IgD-negative memory B cell (primary cell): ENCODE data around the gene ARPP21. TPM values are rescaled to one million over a fixed set of nuclear protein-coding genes. Genes with fewer than 3 reads are reported as not detected.
"Not testable (repeated sequence)": the region's sequence is repeated elsewhere in the genome, so short reads cannot be mapped to it uniquely, and the experiment has no call there.

ENCODE experiments used
- H3K27ac Mint-ChIP-seq, 3 donors: one replicate each; pipeline ENCODE4 v1.8.0; 2020 to 2022; ENCODE audit warnings: mild to moderate bottlenecking in 3 of 3, mixed read lengths in 3 of 3, moderate library complexity in 1 of 3
- H3K27me3 Mint-ChIP-seq: one replicate; pipeline ENCODE4 v1.8.0; 2021; ENCODE audit warnings: mixed read lengths
- H3K36me3 Mint-ChIP-seq: one replicate; pipeline ENCODE4 v1.8.0; 2020; ENCODE audit warnings: mild to moderate bottlenecking, mixed read lengths
- H3K4me1 Mint-ChIP-seq, 3 donors: one replicate each; pipeline ENCODE4 v1.8.0; 2020 to 2022; ENCODE audit warnings: mixed read lengths in 3 of 3, mild to moderate bottlenecking in 1 of 3
- H3K4me3 Mint-ChIP-seq, 4 donors: one replicate each; pipeline ENCODE4 v1.8.0; 2020 to 2022; ENCODE audit warnings: mild to moderate bottlenecking in 4 of 4, mixed read lengths in 4 of 4, moderate library complexity in 3 of 4
- H3K9me3 Mint-ChIP-seq, 3 donors: one replicate each; pipeline ENCODE4 v1.8.0; 2020 to 2021; ENCODE audit warnings: mixed read lengths in 3 of 3, mild to moderate bottlenecking in 1 of 3
- polyA plus RNA-seq: library from polyadenylated mRNA; unstranded; fragments of 300-500 nt; fragmentation: Illumina TruSeq; gene quantifications from one replicate; pipeline ENCODE4 v1.2.3, GENCODE V29; 2021

ARPP21 gene
- polyA plus RNA-seq, 1 donor from 2014 or later: not detected

DNA sequence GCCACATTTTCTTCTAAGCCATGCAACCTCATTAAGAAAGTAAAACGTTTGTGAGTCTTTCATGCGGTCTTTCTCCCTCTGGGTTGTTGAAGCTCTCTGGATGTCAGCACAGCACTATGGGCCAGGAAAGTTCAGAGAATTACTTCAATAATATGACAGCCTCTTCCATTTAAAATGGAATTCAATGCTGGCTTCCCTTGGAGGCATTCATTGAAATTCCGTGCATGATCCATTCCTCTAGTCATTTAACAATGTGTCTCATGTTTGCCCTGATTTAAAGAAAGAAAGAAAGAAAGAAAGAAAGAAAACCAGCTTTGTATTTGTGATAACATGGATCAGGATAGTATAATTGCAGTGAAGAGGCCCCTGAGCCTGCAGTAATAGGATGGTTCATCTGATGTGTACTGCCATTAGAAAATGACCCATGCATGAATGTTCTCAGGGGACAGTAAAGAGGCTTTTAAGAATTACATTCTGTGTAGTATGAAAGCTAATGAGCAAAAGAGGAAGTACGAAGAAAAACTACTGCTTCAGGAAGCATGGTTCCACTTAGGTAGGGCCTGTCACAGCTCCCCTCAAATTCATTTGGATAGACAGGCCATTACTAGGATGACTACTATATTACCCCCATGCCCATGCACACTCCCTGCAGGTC is 146.0 kb downstream of the ARPP21 start:
- no peak overlapping the region for H3K4me3 Mint-ChIP-seq

DNA sequence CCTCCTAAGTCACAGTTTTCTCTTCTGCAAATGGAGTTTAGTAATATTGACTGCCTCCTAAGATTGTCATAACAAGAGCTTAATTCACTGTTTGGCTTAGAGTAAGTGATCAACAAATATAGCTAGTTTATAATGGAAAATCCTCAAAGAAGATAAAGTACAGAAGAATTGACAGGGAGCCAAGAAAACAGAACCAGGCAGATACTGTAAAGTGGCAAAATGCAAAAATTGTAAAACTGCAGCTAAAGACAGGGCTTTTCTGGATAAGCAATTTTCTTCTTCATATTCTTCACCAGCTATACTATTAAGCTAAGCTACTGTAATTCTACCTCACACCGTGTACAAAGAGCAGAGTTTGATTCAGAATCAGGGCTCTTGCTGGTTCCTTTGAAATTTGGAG is 148.6 kb downstream of the ARPP21 start:
- Mint-ChIP-seq H3K9me3 (no peaks in the 10 kb centered on the region), H3K27ac (no peak overlapping the region), H3K27me3 (no peaks in the 10 kb centered on the region), H3K36me3 (no peaks in the 10 kb centered on the region), H3K4me1 (peaks cover 0 to 2% (median 0%) of the 10 kb centered on the region in 3 donors), H3K4me3 (no peak overlapping the region)

More for the DNA sequence above, 146.0 kb downstream of the ARPP21 start:
- H3K27me3 Mint-ChIP-seq: no peaks in the 10 kb centered on the region
- H3K4me1 Mint-ChIP-seq: peaks cover 0 to 2% (median 0%) of the 10 kb centered on the region in 3 donors
- H3K36me3 Mint-ChIP-seq: no peaks in the 10 kb centered on the region
- no peaks in the 10 kb centered on the region for H3K9me3 Mint-ChIP-seq
- H3K27ac Mint-ChIP-seq: no peak overlapping the region

DNA sequence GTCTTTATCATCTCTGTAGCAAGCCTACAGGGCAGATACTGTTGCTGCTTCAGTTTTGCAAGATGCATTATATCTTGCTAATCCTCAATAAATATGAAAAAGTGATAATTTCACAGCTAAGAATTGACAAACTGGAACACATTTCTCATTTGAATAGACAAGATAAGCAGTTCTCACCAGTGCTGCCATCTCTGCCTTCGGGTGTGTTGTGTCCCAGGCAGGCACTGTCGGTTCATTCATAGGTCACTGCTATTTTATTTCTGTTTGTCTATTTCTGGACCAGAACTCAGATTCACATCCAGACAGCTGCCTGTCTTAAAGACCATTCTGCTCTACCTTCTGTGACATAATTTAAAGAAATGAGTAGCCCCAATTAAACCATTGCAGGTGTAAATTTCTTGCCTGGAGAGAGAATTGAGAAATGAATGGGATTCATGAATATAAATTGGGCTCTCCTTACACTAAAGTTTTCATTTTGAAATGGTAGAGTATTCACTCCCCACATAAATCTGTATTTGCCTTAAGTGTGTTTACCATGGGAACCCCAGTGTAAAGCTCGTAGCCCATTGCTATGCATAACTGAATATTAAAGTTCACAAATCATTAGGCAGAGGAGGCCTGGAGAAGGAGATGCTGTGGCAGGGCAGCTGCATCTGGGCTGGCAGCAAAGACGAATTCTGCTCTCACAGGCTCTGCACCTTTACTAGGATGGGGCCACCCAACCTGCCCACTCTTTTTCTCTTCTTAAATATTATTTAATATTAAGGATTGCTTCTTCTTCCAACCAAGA is 149.9 kb downstream of the ARPP21 start:
- Mint-ChIP-seq H3K36me3 (no peaks in the 10 kb centered on the region), H3K4me3 (no peak overlapping the region), H3K9me3 (no peaks in the 10 kb centered on the region), H3K4me1 (peaks cover 0 to 2% (median 0%) of the 10 kb centered on the region in 3 donors), H3K27me3 (no peaks in the 10 kb centered on the region), H3K27ac (no peak overlapping the region)

DNA sequence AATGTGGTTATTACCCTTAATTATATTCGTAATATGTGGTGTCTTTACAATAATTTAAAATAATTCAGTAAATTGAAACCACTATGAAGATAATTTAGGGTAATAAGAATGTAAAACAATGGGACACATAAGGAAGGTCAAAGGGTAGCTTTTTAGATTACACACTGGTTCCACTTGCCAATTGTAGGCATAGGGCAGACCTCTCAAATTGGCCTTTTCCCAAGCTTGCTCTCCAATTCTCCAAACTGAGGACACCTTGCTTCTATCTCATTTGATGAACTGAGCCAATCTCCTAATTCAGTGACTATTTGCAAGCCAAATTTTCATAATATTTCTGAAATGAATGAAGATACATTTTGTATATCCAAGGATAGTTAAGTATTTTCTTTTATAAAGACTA is 151.4 kb downstream of the ARPP21 start:
- no peak overlapping the region for H3K4me3 Mint-ChIP-seq
- no peaks in the 10 kb centered on the region for H3K27me3 Mint-ChIP-seq
- no peaks in the 10 kb centered on the region for H3K4me1 Mint-ChIP-seq
- H3K36me3 Mint-ChIP-seq: no peaks in the 10 kb centered on the region
- no peaks in the 10 kb centered on the region for H3K9me3 Mint-ChIP-seq
- no peak overlapping the region for H3K27ac Mint-ChIP-seq

DNA sequence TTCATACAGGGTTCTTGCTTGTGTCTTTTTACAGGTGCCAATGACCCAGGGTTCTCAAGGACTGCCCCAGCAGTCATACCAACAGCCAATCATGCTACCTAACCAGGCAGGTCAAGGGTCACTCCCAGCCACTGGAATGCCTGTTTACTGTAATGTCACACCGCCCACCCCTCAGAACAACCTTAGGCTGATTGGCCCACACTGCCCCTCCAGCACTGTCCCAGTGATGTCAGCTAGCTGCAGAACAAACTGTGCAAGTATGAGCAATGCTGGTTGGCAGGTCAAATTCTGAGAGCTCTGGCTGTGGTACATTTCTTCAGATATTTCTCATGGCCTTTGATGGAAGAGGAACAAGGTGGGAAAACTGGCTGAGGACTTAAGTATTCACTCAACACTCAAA is 154.3 kb downstream of the ARPP21 start:
- H3K36me3 Mint-ChIP-seq: no peaks in the 10 kb centered on the region
- no peak overlapping the region for H3K4me3 Mint-ChIP-seq
- no peaks in the 10 kb centered on the region for H3K27me3 Mint-ChIP-seq
- H3K27ac Mint-ChIP-seq: no peak overlapping the region
- peaks cover 0 to 2% (median 0%) of the 10 kb centered on the region in 3 donors for H3K9me3 Mint-ChIP-seq
- no peaks in the 10 kb centered on the region for H3K4me1 Mint-ChIP-seq

GRCh38 chr3:35800960-35801459 is 161.7 kb downstream of the ARPP21 start:
- Mint-ChIP-seq H3K27me3 (no peaks in the 10 kb centered on the region), H3K9me3 (peaks cover 0 to 3% (median under 1%) of the 10 kb centered on the region in 3 donors), H3K4me1 (no peaks in the 10 kb centered on the region), H3K4me3 (no peak overlapping the region), H3K36me3 (no peaks in the 10 kb centered on the region), H3K27ac (no peak overlapping the region)

DNA sequence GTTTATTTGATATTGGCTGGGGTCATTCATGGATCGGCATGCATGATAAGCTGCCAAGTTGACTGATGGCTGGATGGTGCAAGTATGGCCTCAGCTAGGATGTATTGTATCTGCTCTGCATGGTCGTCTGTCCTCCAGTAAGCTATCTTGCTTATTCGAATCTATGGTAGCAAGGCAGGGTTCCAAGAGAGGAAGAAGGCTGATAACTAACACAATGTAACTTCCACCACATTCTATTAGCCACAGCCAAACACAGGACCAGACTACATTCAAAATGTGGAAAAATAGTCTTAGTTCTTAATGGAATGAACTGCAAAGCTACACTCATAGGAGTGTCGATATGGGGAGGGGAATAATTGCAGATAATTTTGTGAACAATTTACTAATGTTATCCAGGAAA is 175.2 kb downstream of the ARPP21 start:
- Mint-ChIP-seq H3K36me3 (no peaks in the 10 kb centered on the region), H3K27ac (no peak overlapping the region), H3K4me3 (no peak overlapping the region), H3K9me3 (peaks cover 0 to 6% (median 0%) of the 10 kb centered on the region in 3 donors), H3K4me1 (no peaks in the 10 kb centered on the region), H3K27me3 (no peaks in the 10 kb centered on the region)

DNA sequence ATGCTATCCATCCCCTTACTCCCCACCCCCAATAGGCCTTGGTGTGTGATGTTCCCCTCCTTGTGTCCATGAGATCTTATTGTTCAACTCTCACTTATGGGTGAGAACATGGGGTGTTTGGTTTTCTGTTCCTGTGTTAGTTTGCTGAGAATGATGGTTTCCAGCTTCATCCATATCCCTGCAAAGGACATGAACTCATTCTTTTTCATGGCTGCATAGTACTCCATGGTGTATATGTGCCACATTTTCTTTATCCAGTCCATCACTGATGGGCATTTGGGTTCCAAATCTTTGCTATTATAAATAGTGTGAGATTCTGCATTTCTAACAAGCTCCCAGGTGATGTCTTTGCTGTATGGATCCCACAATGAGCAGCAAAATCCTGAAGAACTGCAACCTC is 176.5 kb downstream of the ARPP21 start:
- not testable (repeated sequence) for H3K9me3 Mint-ChIP-seq, H3K36me3 Mint-ChIP-seq, H3K27me3 Mint-ChIP-seq, H3K4me3 Mint-ChIP-seq, H3K27ac Mint-ChIP-seq, H3K4me1 Mint-ChIP-seq

DNA sequence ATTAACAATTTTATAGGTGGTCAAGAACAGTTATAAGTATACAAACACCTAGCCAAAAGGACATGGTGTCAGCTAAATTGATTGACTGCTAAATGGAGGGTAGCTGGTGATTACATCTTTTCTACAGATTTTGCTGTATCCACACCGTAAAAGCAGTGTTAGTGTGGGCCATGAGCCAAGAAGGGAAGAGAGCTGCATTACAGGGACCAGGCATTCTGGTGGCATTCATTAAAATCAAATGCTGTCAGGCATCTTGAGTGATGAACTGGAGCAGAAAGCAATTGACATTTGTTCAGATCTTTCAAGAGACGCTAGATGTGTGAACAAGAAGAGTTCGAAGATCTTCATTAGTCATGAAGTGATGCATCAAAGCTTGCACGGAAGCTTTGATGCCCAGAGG is 177.9 kb downstream of the ARPP21 start:
- Mint-ChIP-seq H3K4me1 (no peaks in the 10 kb centered on the region), H3K4me3 (no peak overlapping the region), H3K36me3 (no peaks in the 10 kb centered on the region), H3K27ac (no peak overlapping the region), H3K27me3 (no peaks in the 10 kb centered on the region), H3K9me3 (peaks cover 0 to 6% (median 0%) of the 10 kb centered on the region in 3 donors)

GRCh38 chr3:35832140-35832571 is 192.8 kb downstream of the ARPP21 start:
- Mint-ChIP-seq H3K27ac (no peak overlapping the region), H3K4me1 (no peaks in the 10 kb centered on the region), H3K27me3 (no peaks in the 10 kb centered on the region), H3K4me3 (no peak overlapping the region), H3K36me3 (no peaks in the 10 kb centered on the region), H3K9me3 (peaks cover 0 to 4% (median 3%) of the 10 kb centered on the region in 3 donors)
